ENCODE measurements around the gene BICD2.

DNA sequence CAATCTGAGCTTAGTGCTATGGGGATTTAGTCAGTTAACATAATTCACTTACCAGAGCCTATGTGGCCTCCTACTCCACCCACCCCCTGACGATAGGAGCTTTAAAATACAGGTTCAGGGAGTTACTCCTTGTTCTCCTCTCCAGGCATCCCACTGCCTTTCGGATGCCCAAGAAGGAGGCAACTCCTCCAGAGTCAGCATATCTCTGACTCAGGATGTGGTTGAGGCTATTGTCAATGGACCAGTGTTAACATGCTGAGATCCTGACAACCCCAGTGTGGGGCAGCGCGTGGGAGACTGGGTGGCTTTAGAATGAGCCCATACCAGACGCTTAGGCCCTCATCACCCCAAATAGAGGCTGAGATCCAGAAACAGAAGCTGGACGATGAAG, 27.4 kb downstream of the BICD2 start:
- TF ChIP-seq, protein P1, sequence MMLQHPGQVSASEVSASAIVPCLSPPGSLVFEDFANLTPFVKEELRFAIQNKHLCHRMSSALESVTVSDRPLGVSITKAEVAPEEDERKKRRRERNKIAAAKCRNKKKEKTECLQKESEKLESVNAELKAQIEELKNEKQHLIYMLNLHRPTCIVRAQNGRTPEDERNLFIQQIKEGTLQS (IDR thresholded peaks at IDR 0.05): no peak
- TF ChIP-seq RAD21 (IDR thresholded peaks at IDR 0.05): no peak
- TF ChIP-seq, protein P2, sequence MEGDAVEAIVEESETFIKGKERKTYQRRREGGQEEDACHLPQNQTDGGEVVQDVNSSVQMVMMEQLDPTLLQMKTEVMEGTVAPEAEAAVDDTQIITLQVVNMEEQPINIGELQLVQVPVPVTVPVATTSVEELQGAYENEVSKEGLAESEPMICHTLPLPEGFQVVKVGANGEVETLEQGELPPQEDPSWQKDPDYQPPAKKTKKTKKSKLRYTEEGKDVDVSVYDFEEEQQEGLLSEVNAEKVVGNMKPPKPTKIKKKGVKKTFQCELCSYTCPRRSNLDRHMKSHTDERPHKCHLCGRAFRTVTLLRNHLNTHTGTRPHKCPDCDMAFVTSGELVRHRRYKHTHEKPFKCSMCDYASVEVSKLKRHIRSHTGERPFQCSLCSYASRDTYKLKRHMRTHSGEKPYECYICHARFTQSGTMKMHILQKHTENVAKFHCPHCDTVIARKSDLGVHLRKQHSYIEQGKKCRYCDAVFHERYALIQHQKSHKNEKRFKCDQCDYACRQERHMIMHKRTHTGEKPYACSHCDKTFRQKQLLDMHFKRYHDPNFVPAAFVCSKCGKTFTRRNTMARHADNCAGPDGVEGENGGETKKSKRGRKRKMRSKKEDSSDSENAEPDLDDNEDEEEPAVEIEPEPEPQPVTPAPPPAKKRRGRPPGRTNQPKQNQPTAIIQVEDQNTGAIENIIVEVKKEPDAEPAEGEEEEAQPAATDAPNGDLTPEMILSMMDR (IDR thresholded peaks at IDR 0.05; ENCODE audit: low read depth, low read length, missing input control): no peak
- TF ChIP-seq HNF4G (IDR thresholded peaks at IDR 0.05): no peak
- TF ChIP-seq TAF1 (conservative IDR thresholded peaks at IDR 0.05): no peak
- TF ChIP-seq, protein P3, sequence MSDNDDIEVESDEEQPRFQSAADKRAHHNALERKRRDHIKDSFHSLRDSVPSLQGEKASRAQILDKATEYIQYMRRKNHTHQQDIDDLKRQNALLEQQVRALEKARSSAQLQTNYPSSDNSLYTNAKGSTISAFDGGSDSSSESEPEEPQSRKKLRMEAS (IDR thresholded peaks at IDR 0.05): no peak
- TF ChIP-seq, protein P4, sequence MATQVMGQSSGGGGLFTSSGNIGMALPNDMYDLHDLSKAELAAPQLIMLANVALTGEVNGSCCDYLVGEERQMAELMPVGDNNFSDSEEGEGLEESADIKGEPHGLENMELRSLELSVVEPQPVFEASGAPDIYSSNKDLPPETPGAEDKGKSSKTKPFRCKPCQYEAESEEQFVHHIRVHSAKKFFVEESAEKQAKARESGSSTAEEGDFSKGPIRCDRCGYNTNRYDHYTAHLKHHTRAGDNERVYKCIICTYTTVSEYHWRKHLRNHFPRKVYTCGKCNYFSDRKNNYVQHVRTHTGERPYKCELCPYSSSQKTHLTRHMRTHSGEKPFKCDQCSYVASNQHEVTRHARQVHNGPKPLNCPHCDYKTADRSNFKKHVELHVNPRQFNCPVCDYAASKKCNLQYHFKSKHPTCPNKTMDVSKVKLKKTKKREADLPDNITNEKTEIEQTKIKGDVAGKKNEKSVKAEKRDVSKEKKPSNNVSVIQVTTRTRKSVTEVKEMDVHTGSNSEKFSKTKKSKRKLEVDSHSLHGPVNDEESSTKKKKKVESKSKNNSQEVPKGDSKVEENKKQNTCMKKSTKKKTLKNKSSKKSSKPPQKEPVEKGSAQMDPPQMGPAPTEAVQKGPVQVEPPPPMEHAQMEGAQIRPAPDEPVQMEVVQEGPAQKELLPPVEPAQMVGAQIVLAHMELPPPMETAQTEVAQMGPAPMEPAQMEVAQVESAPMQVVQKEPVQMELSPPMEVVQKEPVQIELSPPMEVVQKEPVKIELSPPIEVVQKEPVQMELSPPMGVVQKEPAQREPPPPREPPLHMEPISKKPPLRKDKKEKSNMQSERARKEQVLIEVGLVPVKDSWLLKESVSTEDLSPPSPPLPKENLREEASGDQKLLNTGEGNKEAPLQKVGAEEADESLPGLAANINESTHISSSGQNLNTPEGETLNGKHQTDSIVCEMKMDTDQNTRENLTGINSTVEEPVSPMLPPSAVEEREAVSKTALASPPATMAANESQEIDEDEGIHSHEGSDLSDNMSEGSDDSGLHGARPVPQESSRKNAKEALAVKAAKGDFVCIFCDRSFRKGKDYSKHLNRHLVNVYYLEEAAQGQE (IDR thresholded peaks at IDR 0.05): no peak
- no peak for TF ChIP-seq EGR1 (IDR thresholded peaks at IDR 0.05; ENCODE audit: low read depth in 2 of 2)
- no peak for TF ChIP-seq JUND (IDR thresholded peaks at IDR 0.05)
- no peak for TF ChIP-seq FOXA1 (IDR thresholded peaks at IDR 0.05)
